Osteoblast (primary cell): ENCODE measurements around the gene PATJ. TPM values are rescaled to one million over a fixed set of nuclear protein-coding genes. Genes with fewer than 3 reads are reported as not detected.
"Not testable (repeated sequence)": the region's sequence is repeated elsewhere in the genome, so short reads cannot be mapped to it uniquely, and the experiment has no call there.

Experiments used
- DNase-seq: peaks from one replicate; pipeline ENCODE4 v3.0.0; 2011; ENCODE audit warnings: low spot score, mixed read lengths; ENCODE audit not compliant: insufficient read length; ENCODE audit errors: missing footprints
- H2AFZ ChIP-seq: 2 replicates; pipeline ENCODE4 v1.6.0; 2011; ENCODE audit warnings: mild to moderate bottlenecking, low read length
- H3K27ac ChIP-seq: 2 replicates; pipeline ENCODE4 v1.5.1; 2011; ENCODE audit warnings: mild to moderate bottlenecking, low read depth, low read length, moderate library complexity
- H3K27me3 ChIP-seq: 2 replicates; pipeline ENCODE4 v1.6.0; 2012; ENCODE audit warnings: mild to moderate bottlenecking, control low read depth, inconsistent platforms, low read length, moderate library complexity; ENCODE audit not compliant: insufficient read depth
- H3K36me3 ChIP-seq: 2 replicates; pipeline ENCODE4 v1.5.1; 2011; ENCODE audit warnings: mild to moderate bottlenecking, low read length, control low read depth, moderate library complexity; ENCODE audit not compliant: insufficient read depth
- H3K4me1 ChIP-seq: 2 replicates; pipeline ENCODE4 v1.5.1; 2011; ENCODE audit warnings: mild to moderate bottlenecking, low read length, control low read depth, moderate library complexity; ENCODE audit not compliant: insufficient read depth
- H3K4me2 ChIP-seq: 2 replicates; pipeline ENCODE4 v1.6.0; 2011; ENCODE audit warnings: mild to moderate bottlenecking, low read length; ENCODE audit not compliant: insufficient read depth
- H3K4me3 ChIP-seq: fragments of 200-600 bp; sonication (generic); 3 replicates; pipeline ENCODE4 v1.5.1; 2012; ENCODE audit warnings: mild to moderate bottlenecking, low read length, inconsistent platforms; ENCODE audit not compliant: insufficient read depth
- H3K79me2 ChIP-seq: 2 replicates; pipeline ENCODE4 v1.6.0; 2012; ENCODE audit warnings: mild to moderate bottlenecking, low read length, control low read depth, inconsistent platforms; ENCODE audit not compliant: insufficient read depth
- H3K9me3 ChIP-seq: 2 replicates; pipeline ENCODE4 v1.5.1; 2011; ENCODE audit warnings: low read depth, low read length, control low read depth
- H4K20me1 ChIP-seq: 2 replicates; pipeline ENCODE4 v1.6.0; 2012; ENCODE audit warnings: mild to moderate bottlenecking, low read length, control low read depth; ENCODE audit not compliant: insufficient read depth
- total RNA-seq: library from RNA; depleted of rRNA; stranded (reverse); fragments of >200 nt; gene quantifications from 2 replicates; pipeline ENCODE4 v1.2.3, GENCODE V29; 2012
- TF ChIP-seq, protein P1 (sequence below): IDR thresholded peaks from 2 replicates; pipeline ENCODE4 v1.5.1; 2011; ENCODE audit warnings: mild to moderate bottlenecking, low read depth, low read length, moderate library complexity; ENCODE audit errors: extremely low read depth

Gene PATJ
- total RNA-seq, 1 donor, result 10.1 TPM

DNA sequence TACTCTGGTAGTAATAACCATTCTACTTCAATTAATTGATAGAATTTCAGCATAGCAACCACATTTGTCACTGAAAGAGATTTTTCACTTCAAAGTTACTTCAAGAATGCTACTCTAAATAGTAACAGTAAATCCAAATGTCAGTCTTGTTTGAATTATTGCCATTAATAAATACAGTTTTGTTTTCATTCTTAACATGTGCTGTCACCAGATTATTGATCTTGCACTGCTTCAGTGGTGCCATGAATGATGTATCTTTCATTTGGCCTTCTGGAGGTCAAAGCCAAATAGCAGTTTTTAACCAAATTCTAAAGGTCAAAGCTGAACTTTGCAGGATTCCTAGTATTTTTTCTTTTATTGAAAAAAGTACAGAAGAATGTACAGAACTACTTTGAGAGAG, 199.5 kb downstream of the PATJ start:
- Histone ChIP-seq H4K20me1 (no peaks in the 10 kb centered on the region), H3K4me3 (no peak overlapping the region), H3K4me1 (no peaks in the 10 kb centered on the region), H3K9me3 (no peaks in the 10 kb centered on the region), H3K27me3 (no peaks in the 10 kb centered on the region), H3K36me3 (no peaks in the 10 kb centered on the region), H3K4me2 (no peak overlapping the region), H2AFZ (no peak overlapping the region), H3K79me2 (no peaks in the 10 kb centered on the region), H3K27ac (no peak overlapping the region)
- TF ChIP-seq, protein P1, sequence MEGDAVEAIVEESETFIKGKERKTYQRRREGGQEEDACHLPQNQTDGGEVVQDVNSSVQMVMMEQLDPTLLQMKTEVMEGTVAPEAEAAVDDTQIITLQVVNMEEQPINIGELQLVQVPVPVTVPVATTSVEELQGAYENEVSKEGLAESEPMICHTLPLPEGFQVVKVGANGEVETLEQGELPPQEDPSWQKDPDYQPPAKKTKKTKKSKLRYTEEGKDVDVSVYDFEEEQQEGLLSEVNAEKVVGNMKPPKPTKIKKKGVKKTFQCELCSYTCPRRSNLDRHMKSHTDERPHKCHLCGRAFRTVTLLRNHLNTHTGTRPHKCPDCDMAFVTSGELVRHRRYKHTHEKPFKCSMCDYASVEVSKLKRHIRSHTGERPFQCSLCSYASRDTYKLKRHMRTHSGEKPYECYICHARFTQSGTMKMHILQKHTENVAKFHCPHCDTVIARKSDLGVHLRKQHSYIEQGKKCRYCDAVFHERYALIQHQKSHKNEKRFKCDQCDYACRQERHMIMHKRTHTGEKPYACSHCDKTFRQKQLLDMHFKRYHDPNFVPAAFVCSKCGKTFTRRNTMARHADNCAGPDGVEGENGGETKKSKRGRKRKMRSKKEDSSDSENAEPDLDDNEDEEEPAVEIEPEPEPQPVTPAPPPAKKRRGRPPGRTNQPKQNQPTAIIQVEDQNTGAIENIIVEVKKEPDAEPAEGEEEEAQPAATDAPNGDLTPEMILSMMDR, result no peak
- DNase-seq, result no peak

DNA sequence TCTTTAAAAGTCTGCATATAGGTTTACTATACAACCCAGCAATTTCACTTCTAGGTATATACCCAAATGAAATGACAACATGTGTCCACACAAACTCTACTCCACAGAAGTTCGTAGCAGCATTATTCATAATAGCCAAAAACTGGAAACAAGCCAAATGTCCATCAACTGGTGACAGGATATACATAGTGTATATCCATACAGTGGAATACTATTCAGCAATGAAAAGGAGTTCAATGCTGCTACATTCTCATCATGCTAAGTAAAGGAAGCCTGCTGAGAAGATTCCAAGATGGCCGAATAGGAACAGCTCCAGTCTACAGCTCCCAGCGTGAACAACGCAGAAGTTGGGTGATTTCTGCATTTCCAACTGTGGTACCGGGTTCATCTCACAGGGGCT, 200.6 kb downstream of the PATJ start:
- DNase-seq, result no peak
- TF ChIP-seq, protein P1, result no peak
- H3K36me3 ChIP-seq, result no peaks in the 10 kb centered on the region

DNA sequence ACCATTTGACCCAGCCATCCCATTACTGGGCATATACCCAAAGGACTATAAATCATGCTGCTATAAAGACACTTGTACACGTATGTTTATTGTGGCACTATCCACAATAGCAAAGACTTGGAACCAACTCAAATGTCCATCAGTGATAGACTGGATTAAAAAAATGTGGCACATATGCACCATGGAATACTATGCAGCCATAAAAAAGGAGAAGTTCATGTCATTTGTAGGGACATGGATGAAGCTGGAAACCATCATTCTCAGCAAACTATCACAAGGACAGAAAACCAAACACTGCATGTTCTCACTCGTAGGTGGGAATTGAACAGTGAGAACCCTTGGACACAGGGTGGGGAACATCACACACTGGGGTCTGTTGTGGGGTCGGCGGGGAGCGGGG, 206.4 kb downstream of the PATJ start:
- H3K4me3 ChIP-seq, H3K4me2 ChIP-seq, H3K9me3 ChIP-seq, DNase-seq, H3K27ac ChIP-seq, H3K4me1 ChIP-seq, H2AFZ ChIP-seq, H3K27me3 ChIP-seq, H3K36me3 ChIP-seq, H3K79me2 ChIP-seq, H4K20me1 ChIP-seq: not testable (repeated sequence)

More for the DNA sequence above, 200.6 kb downstream of the PATJ start:
- Histone ChIP-seq H3K4me1 (no peaks in the 10 kb centered on the region), H3K9me3 (no peaks in the 10 kb centered on the region), H3K4me2 (no peak overlapping the region), H4K20me1 (no peaks in the 10 kb centered on the region), H3K27me3 (no peaks in the 10 kb centered on the region), H2AFZ (no peak overlapping the region), H3K27ac (no peak overlapping the region), H3K4me3 (no peak overlapping the region), H3K79me2 (no peaks in the 10 kb centered on the region)

DNA sequence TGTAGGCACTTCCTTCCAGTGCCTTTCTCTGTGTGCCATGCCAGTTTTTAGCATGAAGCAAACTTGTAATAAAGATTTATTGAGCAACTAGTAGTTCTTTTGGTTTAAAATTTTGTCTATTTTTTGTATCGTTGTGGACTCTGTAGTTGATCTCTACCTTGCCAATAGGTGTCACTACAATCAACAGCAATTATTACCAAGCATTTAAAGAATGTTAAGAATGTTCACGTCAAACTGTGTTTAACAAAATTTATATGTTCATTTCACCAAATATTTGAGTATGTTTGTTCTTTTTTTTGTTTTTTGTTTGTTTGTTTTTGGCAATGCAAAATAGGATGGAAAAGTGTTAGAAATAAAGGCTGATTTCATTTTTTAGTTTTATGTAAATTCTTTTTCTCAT, 208.1 kb downstream of the PATJ start:
- Histone ChIP-seq H4K20me1 (no peaks in the 10 kb centered on the region), H3K4me1 (no peaks in the 10 kb centered on the region), H3K4me3 (no peak overlapping the region), H3K27ac (no peak overlapping the region), H3K9me3 (no peaks in the 10 kb centered on the region), H3K27me3 (no peaks in the 10 kb centered on the region), H3K79me2 (no peaks in the 10 kb centered on the region), H3K36me3 (no peaks in the 10 kb centered on the region), H3K4me2 (no peak overlapping the region), H2AFZ (no peak overlapping the region)
- TF ChIP-seq, protein P1, result no peak
- no peak for DNase-seq
